Measurements from ENCODE around the gene ANKRD33B. TPM values are rescaled to one million over a fixed set of nuclear protein-coding genes. Genes with fewer than 3 reads are reported as not detected.

The ANKRD33B gene
- total and polyA plus RNA-seq, 2 of the 8 experiments (the other 6 are each of a cell fraction or from before 2014, with no cell fraction given), result 6.9 to 20.6 TPM

- no peak for TF ChIP-seq CHD7 (IDR thresholded peaks at IDR 0.05; ENCODE audit: insufficient replicate concordance, low read length)
- TF ChIP-seq SIX5 (IDR thresholded peaks at IDR 0.05; ENCODE audit: low read depth, low read length), result no peak
- no peak for TF ChIP-seq BCL11A (IDR thresholded peaks at IDR 0.05; ENCODE audit: low read depth in 2 of 2, low read length in 2 of 2)
- no peak for TF ChIP-seq MAFK (IDR thresholded peaks at IDR 0.05; ENCODE audit: low read depth, low read length)
- TF ChIP-seq TCF12 (IDR thresholded peaks at IDR 0.05; ENCODE audit: low read depth, low read length), result no peak
- TF ChIP-seq SUZ12 (IDR thresholded peaks at IDR 0.05; ENCODE audit: low read length), result no peak
- TF ChIP-seq ZNF274 (IDR thresholded peaks at IDR 0.05; ENCODE audit: borderline replicate concordance, extremely low read depth, low read length), result no peak
- TF ChIP-seq CEBPB (IDR thresholded peaks at IDR 0.05; ENCODE audit: low read depth, low read length), result no peak
- TF ChIP-seq KDM5A (IDR thresholded peaks at IDR 0.05; ENCODE audit: low read length), result no peak
- TF ChIP-seq FOSL1 (IDR thresholded peaks at IDR 0.05; ENCODE audit: insufficient read depth, low read depth, low read length), result no peak
Measured at GRCh38 chr5:10662661-10663488, 99.0 kb downstream of the ANKRD33B start (continued).
